Karpas-422 (cell line): ENCODE data around the gene FAH. TPM values are rescaled to one million over a fixed set of nuclear protein-coding genes. Genes with fewer than 3 reads are reported as not detected.

Experiments used
- DNase-seq: peaks from one replicate; pipeline ENCODE4 v3.0.0-alpha.2; 2015
- H2AFZ ChIP-seq: fragments of 200-600 bp; sonication (generic); 2 replicates; pipeline ENCODE4 v1.6.1; 2014; ENCODE audit warnings: antibody characterized with exemption, low read length, mixed read lengths
- H3K27ac ChIP-seq: fragments of 200-600 bp; sonication (generic); 2 replicates; pipeline ENCODE4 v1.5.1; 2014; ENCODE audit warnings: mild to moderate bottlenecking, low read length, moderate library complexity
- H3K27me3 ChIP-seq: fragments of 200-600 bp; sonication (generic); 2 replicates; pipeline ENCODE4 v1.6.1; 2014; ENCODE audit warnings: low read length, mixed read lengths
- H3K36me3 ChIP-seq: fragments of 200-600 bp; sonication (generic); 2 replicates; pipeline ENCODE4 v1.6.1; 2014; ENCODE audit warnings: low read length, mixed read lengths; ENCODE audit not compliant: insufficient read depth
- H3K4me1 ChIP-seq: fragments of 200-600 bp; sonication (generic); 2 replicates; pipeline ENCODE4 v1.6.1; 2014; ENCODE audit warnings: mild to moderate bottlenecking, low read length, mixed read lengths
- H3K4me2 ChIP-seq: fragments of 200-600 bp; sonication (generic); 2 replicates; pipeline ENCODE4 v1.6.1; 2014; ENCODE audit warnings: low read length, low read depth, mild to moderate bottlenecking; ENCODE audit not compliant: poor library complexity, severe bottlenecking
- H3K4me3 ChIP-seq: fragments of 200-600 bp; sonication (generic); 2 replicates; pipeline ENCODE4 v1.5.1; 2014; ENCODE audit warnings: mild to moderate bottlenecking, antibody characterized with exemption, low read length, mixed read lengths
- H3K79me2 ChIP-seq: fragments of 200-600 bp; sonication (generic); 2 replicates; pipeline ENCODE4 v1.6.1; 2014; ENCODE audit warnings: mild to moderate bottlenecking, low read length, mixed read lengths
- H3K9ac ChIP-seq: fragments of 200-600 bp; sonication (generic); 2 replicates; pipeline ENCODE4 v1.6.0; 2014; ENCODE audit warnings: low read length
- H3K9me2 ChIP-seq: fragments of 200-600 bp; sonication (generic), shearing (Covaris generic); replicated peaks from 2 replicates; pipeline ENCODE4 v1.6.0; 2014; ENCODE audit warnings: mild to moderate bottlenecking, low read length, moderate library complexity; ENCODE audit not compliant: insufficient read depth
- H3K9me3 ChIP-seq: fragments of 300-700, 200-600 bp; sonication (generic); 2 replicates; pipeline ENCODE4 v1.6.1; 2014; ENCODE audit warnings: low read length, mixed read lengths
- H4K20me1 ChIP-seq: fragments of 200-600 bp; sonication (generic); 2 replicates; pipeline ENCODE4 v1.6.1; 2014; ENCODE audit warnings: mild to moderate bottlenecking, antibody characterized with exemption, low read length, low read depth; ENCODE audit not compliant: insufficient read depth
- total RNA-seq: library from RNA; depleted of rRNA; stranded (reverse); fragments of >200 nt; shearing (Covaris generic); gene quantifications from 2 replicates; pipeline ENCODE4 v1.2.3, GENCODE V29; 2014; ENCODE audit warnings: low replicate concordance

The FAH gene
- total RNA-seq, 1 experiment from 2014 or later = 38.8 TPM

- H3K4me2 ChIP-seq = no peak overlapping the region
- no peak overlapping the region for H2AFZ ChIP-seq
- no peak overlapping the region for H3K4me3 ChIP-seq
- H3K9me3 ChIP-seq = no peaks in the 10 kb centered on the region
- H3K36me3 ChIP-seq = peaks cover 8% of the 10 kb centered on the region
- no peak overlapping the region for H3K9ac ChIP-seq
- no peaks in the 10 kb centered on the region for H3K79me2 ChIP-seq
- no peak for DNase-seq
- no peaks in the 10 kb centered on the region for H3K4me1 ChIP-seq
- H3K9me2 ChIP-seq = no peaks in the 10 kb centered on the region
- no peaks in the 10 kb centered on the region for H4K20me1 ChIP-seq
- H3K27me3 ChIP-seq = no peaks in the 10 kb centered on the region
- H3K27ac ChIP-seq = no peak overlapping the region
Observed at GRCh38 chr15:80160570-80161156, 7.9 kb downstream of the FAH start.

- Histone ChIP-seq H3K9me3 (no peaks in the 10 kb centered on the region), H3K4me3 (no peak overlapping the region), H3K79me2 (no peaks in the 10 kb centered on the region), H3K36me3 (peaks cover 8% of the 10 kb centered on the region), H3K9ac (no peak overlapping the region), H3K4me2 (no peak overlapping the region), H3K27me3 (no peaks in the 10 kb centered on the region), H4K20me1 (no peaks in the 10 kb centered on the region), H3K27ac (no peak overlapping the region), H2AFZ (no peak overlapping the region), H3K9me2 (no peaks in the 10 kb centered on the region), H3K4me1 (no peaks in the 10 kb centered on the region)
- DNase-seq = no peak
Observed at GRCh38 chr15:80161468-80162016, 8.7 kb downstream of the FAH start.

GRCh38 chr15:80162059-80162554 lies 9.3 kb downstream of the FAH start:
- no peaks in the 10 kb centered on the region for H3K79me2 ChIP-seq
- H3K4me3 ChIP-seq = no peak overlapping the region

GRCh38 chr15:80163217-80163616 lies 10.4 kb downstream of the FAH start:
- peaks cover 8% of the 10 kb centered on the region for H3K36me3 ChIP-seq
- H3K4me3 ChIP-seq = no peak overlapping the region

More at GRCh38 chr15:80162059-80162554, 9.3 kb downstream of the FAH start:
- no peaks in the 10 kb centered on the region for H3K9me2 ChIP-seq
- H4K20me1 ChIP-seq = no peaks in the 10 kb centered on the region
- no peak overlapping the region for H3K27ac ChIP-seq
- no peaks in the 10 kb centered on the region for H3K4me1 ChIP-seq
- peaks cover 8% of the 10 kb centered on the region for H3K36me3 ChIP-seq
- H3K27me3 ChIP-seq = no peaks in the 10 kb centered on the region
- DNase-seq = no peak
- no peak overlapping the region for H3K9ac ChIP-seq
- no peak overlapping the region for H3K4me2 ChIP-seq
- H3K9me3 ChIP-seq = no peaks in the 10 kb centered on the region
- H2AFZ ChIP-seq = no peak overlapping the region

GRCh38 chr15:80163897-80164296 lies 11.1 kb downstream of the FAH start:
- no peaks in the 10 kb centered on the region for H3K9me3 ChIP-seq
- no peaks in the 10 kb centered on the region for H3K27me3 ChIP-seq
- H2AFZ ChIP-seq = no peak overlapping the region
- H3K9me2 ChIP-seq = no peaks in the 10 kb centered on the region
- H3K27ac ChIP-seq = no peak overlapping the region
- no peak overlapping the region for H3K4me2 ChIP-seq
- no peaks in the 10 kb centered on the region for H4K20me1 ChIP-seq
- no peak for DNase-seq
- H3K4me3 ChIP-seq = no peak overlapping the region
- H3K4me1 ChIP-seq = no peaks in the 10 kb centered on the region
- no peaks in the 10 kb centered on the region for H3K79me2 ChIP-seq
- no peak overlapping the region for H3K9ac ChIP-seq
- peaks cover 8% of the 10 kb centered on the region for H3K36me3 ChIP-seq

More at GRCh38 chr15:80163217-80163616, 10.4 kb downstream of the FAH start:
- Histone ChIP-seq H3K79me2 (no peaks in the 10 kb centered on the region), H4K20me1 (no peaks in the 10 kb centered on the region), H3K4me1 (no peaks in the 10 kb centered on the region), H3K9me2 (no peaks in the 10 kb centered on the region), H3K9ac (no peak overlapping the region), H3K9me3 (no peaks in the 10 kb centered on the region), H2AFZ (no peak overlapping the region), H3K27me3 (no peaks in the 10 kb centered on the region), H3K27ac (no peak overlapping the region), H3K4me2 (no peak overlapping the region)
- no peak for DNase-seq

GRCh38 chr15:80167936-80168335 lies 15.1 kb downstream of the FAH start:
- DNase-seq = no peak
- no peak overlapping the region for H3K9ac ChIP-seq

GRCh38 chr15:80168421-80168820 lies 15.6 kb downstream of the FAH start:
- no peak overlapping the region for H3K4me2 ChIP-seq
- H3K79me2 ChIP-seq = no peaks in the 10 kb centered on the region
- H4K20me1 ChIP-seq = no peaks in the 10 kb centered on the region
- H3K4me3 ChIP-seq = no peak overlapping the region
- H3K27ac ChIP-seq = no peak overlapping the region
- no peaks in the 10 kb centered on the region for H3K4me1 ChIP-seq
- peaks cover 8% of the 10 kb centered on the region for H3K36me3 ChIP-seq
- no peak for DNase-seq
- no peak overlapping the region for H3K9ac ChIP-seq
- no peak overlapping the region for H2AFZ ChIP-seq
- H3K9me3 ChIP-seq = no peaks in the 10 kb centered on the region
- H3K9me2 ChIP-seq = no peaks in the 10 kb centered on the region
- H3K27me3 ChIP-seq = no peaks in the 10 kb centered on the region

More at GRCh38 chr15:80167936-80168335, 15.1 kb downstream of the FAH start:
- Histone ChIP-seq H2AFZ (no peak overlapping the region), H4K20me1 (no peaks in the 10 kb centered on the region), H3K9me2 (no peaks in the 10 kb centered on the region), H3K4me3 (no peak overlapping the region), H3K9me3 (no peaks in the 10 kb centered on the region), H3K36me3 (peaks cover 8% of the 10 kb centered on the region), H3K27me3 (no peaks in the 10 kb centered on the region), H3K27ac (no peak overlapping the region), H3K79me2 (no peaks in the 10 kb centered on the region), H3K4me1 (no peaks in the 10 kb centered on the region), H3K4me2 (no peak overlapping the region)

- no peaks in the 10 kb centered on the region for H4K20me1 ChIP-seq
- no peaks in the 10 kb centered on the region for H3K9me3 ChIP-seq
Observed at GRCh38 chr15:80169768-80170357, 17.1 kb downstream of the FAH start.

More at GRCh38 chr15:80169768-80170357, 17.1 kb downstream of the FAH start:
- Histone ChIP-seq H3K4me1 (no peaks in the 10 kb centered on the region), H3K4me2 (no peak overlapping the region), H3K27me3 (no peaks in the 10 kb centered on the region), H3K27ac (no peak overlapping the region), H3K4me3 (no peak overlapping the region), H3K36me3 (peaks cover under 1% of the 10 kb centered on the region), H3K9ac (no peak overlapping the region), H3K9me2 (no peaks in the 10 kb centered on the region), H3K79me2 (no peaks in the 10 kb centered on the region), H2AFZ (no peak overlapping the region)
- DNase-seq = no peak
